Mucosa of stomach (tissue), 1 donor: ENCODE measurements around the gene TNFAIP8L1.

Experiments
- H3K27me3 ChIP-seq: one replicate; pipeline ENCODE4 v1.7.0; 2013; ENCODE audit warnings: mild to moderate bottlenecking, low read length; ENCODE audit not compliant: control insufficient read depth, insufficient read depth
- H3K36me3 ChIP-seq: one replicate; pipeline ENCODE4 v1.7.0; 2013; ENCODE audit warnings: low read length; ENCODE audit not compliant: control insufficient read depth, insufficient read depth
- H3K4me1 ChIP-seq: one replicate; pipeline ENCODE4 v1.7.0; 2013; ENCODE audit warnings: mild to moderate bottlenecking, low read length; ENCODE audit not compliant: control insufficient read depth, insufficient read depth
- H3K4me3 ChIP-seq: one replicate; pipeline ENCODE4 v1.7.0; 2013; ENCODE audit warnings: low read length
- H3K9ac ChIP-seq: one replicate; pipeline ENCODE4 v1.7.0; 2013; ENCODE audit warnings: mild to moderate bottlenecking, low read length, moderate library complexity
- H3K9me3 ChIP-seq: one replicate; pipeline ENCODE4 v1.7.0; 2013; ENCODE audit warnings: mild to moderate bottlenecking, low read length, moderate library complexity; ENCODE audit not compliant: control insufficient read depth
- donor health status: Pancreatic carcinoma.

TNFAIP8L1 gene

GRCh38 chr19:4641132-4641531 is 1.8 kb downstream of the TNFAIP8L1 start:
- Histone ChIP-seq H3K4me3 (no peak overlapping the region), H3K9ac (no peak overlapping the region), H3K27me3 (no peaks in the 10 kb centered on the region), H3K36me3 (no peaks in the 10 kb centered on the region), H3K9me3 (no peaks in the 10 kb centered on the region), H3K4me1 (peaks cover 29% of the 10 kb centered on the region)

- Histone ChIP-seq H3K9ac (no peak overlapping the region), H3K4me1 (peaks cover 22% of the 10 kb centered on the region), H3K4me3 (no peak overlapping the region), H3K9me3 (no peaks in the 10 kb centered on the region), H3K36me3 (no peaks in the 10 kb centered on the region), H3K27me3 (no peaks in the 10 kb centered on the region)
Observed at GRCh38 chr19:4642625-4643024, 3.3 kb downstream of the TNFAIP8L1 start.

GRCh38 chr19:4645718-4646117 is 6.4 kb downstream of the TNFAIP8L1 start:
- no peak overlapping the region for H3K9ac ChIP-seq
- no peak overlapping the region for H3K4me3 ChIP-seq
- peaks cover 9% of the 10 kb centered on the region for H3K4me1 ChIP-seq
- H3K27me3 ChIP-seq = no peaks in the 10 kb centered on the region
- H3K36me3 ChIP-seq = no peaks in the 10 kb centered on the region
- H3K9me3 ChIP-seq = no peaks in the 10 kb centered on the region

GRCh38 chr19:4647676-4648644 is 8.6 kb downstream of the TNFAIP8L1 start:
- Histone ChIP-seq H3K4me1 (peaks cover 3% of the 10 kb centered on the region), H3K36me3 (no peaks in the 10 kb centered on the region), H3K9me3 (no peaks in the 10 kb centered on the region), H3K4me3 (no peak overlapping the region), H3K9ac (no peak overlapping the region), H3K27me3 (no peaks in the 10 kb centered on the region)

GRCh38 chr19:4649392-4650047 is 10.2 kb downstream of the TNFAIP8L1 start:
- H3K9ac ChIP-seq = no peak overlapping the region
- H3K36me3 ChIP-seq = no peaks in the 10 kb centered on the region
- H3K27me3 ChIP-seq = no peaks in the 10 kb centered on the region
- no peaks in the 10 kb centered on the region for H3K9me3 ChIP-seq
- peaks cover 3% of the 10 kb centered on the region for H3K4me1 ChIP-seq
- no peak overlapping the region for H3K4me3 ChIP-seq

- H3K9me3 ChIP-seq = no peaks in the 10 kb centered on the region
- no peaks in the 10 kb centered on the region for H3K36me3 ChIP-seq
- no peak overlapping the region for H3K4me3 ChIP-seq
- H3K9ac ChIP-seq = no peak overlapping the region
- H3K4me1 ChIP-seq = peaks cover 3% of the 10 kb centered on the region
- no peaks in the 10 kb centered on the region for H3K27me3 ChIP-seq
Observed at GRCh38 chr19:4650159-4650558, 10.8 kb downstream of the TNFAIP8L1 start.

- no peaks in the 10 kb centered on the region for H3K9me3 ChIP-seq
- H3K36me3 ChIP-seq = no peaks in the 10 kb centered on the region
- no peak overlapping the region for H3K4me3 ChIP-seq
- H3K27me3 ChIP-seq = no peaks in the 10 kb centered on the region
- H3K4me1 ChIP-seq = peaks cover 3% of the 10 kb centered on the region
- H3K9ac ChIP-seq = no peak overlapping the region
Observed at GRCh38 chr19:4652075-4652474, 12.8 kb downstream of the TNFAIP8L1 start.

- H3K9me3 ChIP-seq = no peaks in the 10 kb centered on the region
- no peak overlapping the region for H3K9ac ChIP-seq
- no peak overlapping the region for H3K4me3 ChIP-seq
- H3K4me1 ChIP-seq = no peaks in the 10 kb centered on the region
- H3K36me3 ChIP-seq = peaks cover 9% of the 10 kb centered on the region
- H3K27me3 ChIP-seq = no peaks in the 10 kb centered on the region
Observed at GRCh38 chr19:4653793-4654436, 14.6 kb downstream of the TNFAIP8L1 start.

GRCh38 chr19:4654437-4655361 is 15.4 kb downstream of the TNFAIP8L1 start:
- H3K36me3 ChIP-seq = peaks cover 9% of the 10 kb centered on the region
- H3K9ac ChIP-seq = no peak overlapping the region
- H3K9me3 ChIP-seq = no peaks in the 10 kb centered on the region
- no peak overlapping the region for H3K4me3 ChIP-seq
- no peaks in the 10 kb centered on the region for H3K4me1 ChIP-seq
- H3K27me3 ChIP-seq = no peaks in the 10 kb centered on the region

GRCh38 chr19:4656102-4656501 is 16.8 kb downstream of the TNFAIP8L1 start:
- peaks cover 6% of the 10 kb centered on the region for H3K4me1 ChIP-seq
- no peak overlapping the region for H3K9ac ChIP-seq
- H3K9me3 ChIP-seq = no peaks in the 10 kb centered on the region
- H3K27me3 ChIP-seq = no peaks in the 10 kb centered on the region
- peaks cover 9% of the 10 kb centered on the region for H3K36me3 ChIP-seq
- no peak overlapping the region for H3K4me3 ChIP-seq

- Histone ChIP-seq H3K4me3 (no peak overlapping the region), H3K36me3 (peaks cover 9% of the 10 kb centered on the region), H3K9ac (no peak overlapping the region), H3K4me1 (peaks cover 6% of the 10 kb centered on the region), H3K27me3 (no peaks in the 10 kb centered on the region), H3K9me3 (no peaks in the 10 kb centered on the region)
Observed at GRCh38 chr19:4657262-4657661, 17.9 kb downstream of the TNFAIP8L1 start.
